ENCODE results near the gene MAP3K19. TPM values are rescaled to one million over a fixed set of nuclear protein-coding genes. Genes with fewer than 3 reads are reported as not detected.

Gene MAP3K19
- total RNA-seq, result not detected in 2 replicates

GRCh38 chr2:135047300-135047699 lies at the start of gene MAP3K19:
Gene MAP3K19 (minus strand): TSS chr2:135047447. CDS start chr2:135024647, 22,800 bp downstream.

DNA sequence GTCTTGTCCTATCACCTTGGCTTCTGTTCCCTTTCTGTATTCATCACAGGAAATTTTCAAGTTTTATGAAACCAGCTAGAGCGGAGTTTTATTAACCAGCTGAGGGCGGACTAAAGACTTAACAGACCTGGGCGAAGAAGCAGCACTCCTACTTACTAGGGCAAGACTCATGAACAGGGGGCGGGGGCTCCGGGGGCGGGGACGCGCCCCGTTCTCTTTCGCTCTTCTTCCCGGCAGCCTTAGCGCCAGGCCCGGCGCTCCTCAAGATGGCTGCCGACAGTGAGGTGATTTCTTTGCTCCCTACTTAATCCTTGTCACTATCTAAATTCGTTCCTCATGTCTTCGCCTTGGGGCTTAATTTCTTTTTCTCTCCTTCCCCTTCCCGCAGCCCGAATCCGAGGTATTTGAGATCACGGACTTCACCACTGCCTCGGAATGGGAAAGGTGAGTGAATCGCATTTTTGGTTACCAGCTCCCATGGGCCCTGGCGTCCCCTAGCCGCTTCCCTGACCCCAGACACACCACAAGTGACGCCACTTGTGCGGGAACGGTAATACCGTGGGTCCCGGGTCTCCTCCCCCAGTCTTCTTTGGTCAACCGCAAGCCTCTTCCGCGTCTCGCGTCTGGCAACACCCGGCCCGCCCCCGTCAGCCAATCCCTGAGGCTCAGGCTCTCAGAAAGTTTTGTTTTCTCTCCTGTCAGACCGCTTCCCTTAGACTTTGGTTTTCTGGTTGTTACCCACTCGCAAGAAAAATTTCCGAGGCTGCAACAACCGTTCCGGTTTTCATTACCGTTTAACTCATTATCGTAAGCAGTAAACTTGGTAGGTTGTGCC lies 5.0 kb upstream of the MAP3K19 start, which contains the start of gene RAB3GAP1:
Gene RAB3GAP1 (plus strand): TSS at position 251 of the 835 bp plus-strand sequence. CDS start 16 bp downstream, at position 267.

DNA sequence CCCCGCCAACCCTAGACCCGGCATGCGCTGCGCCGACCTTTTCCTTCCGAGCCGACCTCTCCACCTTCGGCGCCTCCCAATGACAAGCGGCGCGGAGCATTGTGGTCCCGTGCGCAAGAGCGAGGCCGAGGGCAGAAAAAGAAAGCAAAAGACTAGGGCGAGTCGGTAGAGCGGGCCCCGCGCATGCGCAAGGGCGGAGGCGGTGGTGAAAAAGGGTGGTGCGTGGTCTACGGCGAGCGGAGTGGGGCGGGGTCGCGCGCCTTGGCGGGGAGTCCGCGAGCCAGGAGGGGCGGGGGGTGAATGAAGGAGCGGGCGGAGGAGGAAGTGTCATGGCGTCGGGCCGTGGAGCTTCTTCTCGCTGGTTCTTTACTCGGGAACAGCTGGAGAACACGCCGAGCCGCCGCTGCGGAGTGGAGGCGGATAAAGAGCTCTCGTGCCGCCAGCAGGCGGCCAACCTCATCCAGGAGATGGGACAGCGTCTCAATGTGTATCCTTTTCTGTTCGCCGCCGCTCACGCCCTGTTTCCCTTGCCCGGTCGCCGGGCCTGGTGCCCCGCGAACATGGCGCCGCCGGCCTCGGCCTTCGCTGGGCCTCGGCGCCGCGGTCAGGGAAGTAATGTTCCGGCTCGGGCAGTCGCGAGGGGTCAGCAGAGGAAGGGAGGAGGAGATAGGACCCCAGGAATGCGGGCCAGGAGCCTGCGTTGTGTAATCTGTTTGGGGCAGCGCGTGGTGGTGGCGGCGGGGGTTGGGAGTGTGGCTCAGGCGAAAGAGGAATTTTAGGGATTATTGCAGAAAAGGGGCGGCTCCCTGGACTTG lies 128.5 kb downstream of the MAP3K19 start, which contains the start of gene CCNT2:
Gene CCNT2 (plus strand): TSS at position 297 of the 815 bp plus-strand sequence. CDS start 33 bp downstream, at position 330.

Other genes starting within 250 kb of the MAP3K19 start
- gene ACMSD, start 208.8 kb downstream of the MAP3K19 start, total RNA-seq, result not detected in 2 replicates
- 7.2 and 7.4 TPM in 2 replicates for gene CCNT2, start 128.6 kb downstream of the MAP3K19 start, total RNA-seq
- gene RAB3GAP1, start 4.8 kb upstream of the MAP3K19 start, total RNA-seq, result 17.4 and 20.0 TPM in 2 replicates